Stomach smooth muscle (tissue), 2 donors: ENCODE data around the gene TUBGCP3.
A peak's percentile ranks its signal among the peaks of the same experiment; 100 is the strongest.
"Not testable (repeated sequence)": the region's sequence is repeated elsewhere in the genome, so short reads cannot be mapped to it uniquely, and the experiment has no call there.

ENCODE experiments used
- H3K27ac ChIP-seq: one replicate; pipeline ENCODE4 v1.7.0; 2013; ENCODE audit warnings: mild to moderate bottlenecking, low read length, inconsistent platforms
- H3K27me3 ChIP-seq, 2 donors: one replicate each; pipeline ENCODE4 v1.7.0; 2013; ENCODE audit warnings: low read length in 2 of 2; ENCODE audit not compliant: insufficient read depth in 2 of 2, control insufficient read depth in 1 of 2
- H3K36me3 ChIP-seq, 2 donors: one replicate each; pipeline ENCODE4 v1.7.0; 2013; ENCODE audit warnings: low read length in 2 of 2; ENCODE audit not compliant: control insufficient read depth in 2 of 2, insufficient read depth in 2 of 2
- H3K4me1 ChIP-seq: one replicate; pipeline ENCODE4 v1.7.0; 2013; ENCODE audit warnings: low read length; ENCODE audit not compliant: control insufficient read depth, insufficient read depth
- H3K4me3 ChIP-seq, 2 donors: one replicate each; pipeline ENCODE4 v1.7.0; 2013; ENCODE audit warnings: low read length in 2 of 2
- H3K9ac ChIP-seq, 2 donors: one replicate each; pipeline ENCODE4 v1.7.0; 2013; ENCODE audit warnings: low read length in 2 of 2, mild to moderate bottlenecking in 1 of 2
- H3K9me3 ChIP-seq, 2 donors: one replicate each; pipeline ENCODE4 v1.7.0; 2013; ENCODE audit warnings: low read length in 2 of 2; ENCODE audit not compliant: control insufficient read depth in 2 of 2
- donor health status: healthy.
- donor health status: Pancreatic carcinoma.

TUBGCP3 gene, protein sequence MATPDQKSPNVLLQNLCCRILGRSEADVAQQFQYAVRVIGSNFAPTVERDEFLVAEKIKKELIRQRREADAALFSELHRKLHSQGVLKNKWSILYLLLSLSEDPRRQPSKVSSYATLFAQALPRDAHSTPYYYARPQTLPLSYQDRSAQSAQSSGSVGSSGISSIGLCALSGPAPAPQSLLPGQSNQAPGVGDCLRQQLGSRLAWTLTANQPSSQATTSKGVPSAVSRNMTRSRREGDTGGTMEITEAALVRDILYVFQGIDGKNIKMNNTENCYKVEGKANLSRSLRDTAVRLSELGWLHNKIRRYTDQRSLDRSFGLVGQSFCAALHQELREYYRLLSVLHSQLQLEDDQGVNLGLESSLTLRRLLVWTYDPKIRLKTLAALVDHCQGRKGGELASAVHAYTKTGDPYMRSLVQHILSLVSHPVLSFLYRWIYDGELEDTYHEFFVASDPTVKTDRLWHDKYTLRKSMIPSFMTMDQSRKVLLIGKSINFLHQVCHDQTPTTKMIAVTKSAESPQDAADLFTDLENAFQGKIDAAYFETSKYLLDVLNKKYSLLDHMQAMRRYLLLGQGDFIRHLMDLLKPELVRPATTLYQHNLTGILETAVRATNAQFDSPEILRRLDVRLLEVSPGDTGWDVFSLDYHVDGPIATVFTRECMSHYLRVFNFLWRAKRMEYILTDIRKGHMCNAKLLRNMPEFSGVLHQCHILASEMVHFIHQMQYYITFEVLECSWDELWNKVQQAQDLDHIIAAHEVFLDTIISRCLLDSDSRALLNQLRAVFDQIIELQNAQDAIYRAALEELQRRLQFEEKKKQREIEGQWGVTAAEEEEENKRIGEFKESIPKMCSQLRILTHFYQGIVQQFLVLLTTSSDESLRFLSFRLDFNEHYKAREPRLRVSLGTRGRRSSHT

DNA sequence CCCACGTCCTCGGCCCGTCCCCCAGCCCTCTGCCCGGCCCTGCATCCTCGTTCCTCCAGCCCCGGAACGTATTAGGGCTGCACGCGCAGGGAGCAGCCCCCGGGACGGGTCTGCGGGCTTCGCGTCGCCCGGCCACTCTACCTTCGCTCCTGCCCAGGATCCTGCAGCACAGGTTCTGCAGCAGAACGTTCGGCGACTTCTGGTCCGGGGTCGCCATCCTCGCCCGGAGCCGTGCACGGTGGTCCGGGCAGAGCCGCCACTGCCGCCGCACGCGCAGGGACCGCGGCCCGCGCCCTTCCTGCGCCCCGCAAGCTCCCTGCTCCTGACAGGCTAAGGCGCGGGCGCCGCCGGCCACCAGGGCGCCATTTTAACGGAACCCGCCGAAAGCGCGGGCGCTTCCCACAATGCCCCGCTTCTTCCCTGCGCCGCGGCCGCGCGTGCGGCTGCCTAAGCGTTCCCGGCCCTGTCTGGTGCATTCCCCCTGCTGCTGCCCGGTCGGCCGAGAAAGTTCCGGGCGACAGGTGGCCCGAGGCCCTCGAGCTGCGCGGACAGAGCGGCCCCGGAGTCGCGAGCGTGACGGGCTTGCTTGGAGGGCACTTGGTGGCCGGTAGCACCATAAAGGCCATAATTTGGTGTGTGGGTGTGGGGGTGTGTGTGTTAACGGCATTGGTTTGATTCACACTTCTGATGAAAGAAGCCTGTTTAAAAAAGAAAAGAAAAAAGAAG lies at the start of gene TUBGCP3:
TUBGCP3 (minus strand) TSS at position 390 of the 726 bp plus-strand sequence; CDS start at position 217, 173 bp downstream.
- H3K4me1 ChIP-seq = peaks cover 17% of the 10 kb centered on the region
- peaks cover 0 to 2% of the 10 kb centered on the region in 2 donors for H3K36me3 ChIP-seq
- peak within 1 kb of the TSS; percentile 87 to 97 for H3K9ac ChIP-seq
- H3K9me3 ChIP-seq = no peaks in the 10 kb centered on the region
- peak within 1 kb of the TSS; percentile 90 for H3K27ac ChIP-seq
- H3K27me3 ChIP-seq = no peaks in the 10 kb centered on the region
- H3K4me3 ChIP-seq = peak within 1 kb of the TSS; percentile 71 to 95

DNA sequence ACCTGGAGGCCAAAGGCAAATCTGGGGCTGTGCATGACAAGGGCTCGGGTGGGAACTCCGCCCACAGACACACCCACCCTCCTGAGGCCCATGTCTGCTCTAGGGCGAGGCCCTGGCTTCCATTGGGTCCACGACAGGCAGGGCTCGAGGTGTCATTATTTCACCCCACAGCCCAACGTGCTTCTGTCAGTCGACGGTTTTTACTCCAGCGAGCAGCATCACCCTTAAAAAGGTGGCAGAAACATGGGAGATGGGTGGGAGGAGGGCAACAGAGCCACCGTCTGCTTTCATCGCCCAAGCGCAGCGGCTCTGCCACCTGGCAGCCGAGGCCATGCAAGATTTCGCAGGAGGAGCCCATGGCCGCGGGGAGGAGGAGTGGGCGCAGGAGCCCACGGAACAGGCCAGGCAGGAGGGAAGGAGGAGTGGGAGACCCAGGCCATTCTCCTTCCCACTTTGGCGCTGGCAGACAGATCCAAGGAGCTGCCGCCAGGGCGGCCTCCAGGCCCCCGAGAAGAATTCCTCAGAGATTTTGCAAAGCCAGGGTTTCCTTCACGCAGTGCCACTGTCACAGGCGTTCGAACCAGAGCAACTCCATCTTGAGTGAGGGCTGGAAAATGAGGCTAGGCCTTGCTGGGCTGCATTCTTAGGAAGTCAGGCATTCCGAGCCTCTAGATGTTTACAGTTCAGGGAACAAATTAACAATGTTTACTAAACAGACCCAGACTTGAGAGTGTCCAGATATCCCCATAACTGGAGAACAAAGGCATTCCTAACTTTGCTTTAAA lies 49.3 kb upstream of the TUBGCP3 start:
- H3K27ac ChIP-seq = no peak overlapping the region
- no peak overlapping the region for H3K9ac ChIP-seq
- peaks cover 5% of the 10 kb centered on the region for H3K4me1 ChIP-seq
- no peaks in the 10 kb centered on the region for H3K27me3 ChIP-seq
- H3K4me3 ChIP-seq = no peak overlapping the region
- H3K36me3 ChIP-seq = no peaks in the 10 kb centered on the region
- no peaks in the 10 kb centered on the region for H3K9me3 ChIP-seq

DNA sequence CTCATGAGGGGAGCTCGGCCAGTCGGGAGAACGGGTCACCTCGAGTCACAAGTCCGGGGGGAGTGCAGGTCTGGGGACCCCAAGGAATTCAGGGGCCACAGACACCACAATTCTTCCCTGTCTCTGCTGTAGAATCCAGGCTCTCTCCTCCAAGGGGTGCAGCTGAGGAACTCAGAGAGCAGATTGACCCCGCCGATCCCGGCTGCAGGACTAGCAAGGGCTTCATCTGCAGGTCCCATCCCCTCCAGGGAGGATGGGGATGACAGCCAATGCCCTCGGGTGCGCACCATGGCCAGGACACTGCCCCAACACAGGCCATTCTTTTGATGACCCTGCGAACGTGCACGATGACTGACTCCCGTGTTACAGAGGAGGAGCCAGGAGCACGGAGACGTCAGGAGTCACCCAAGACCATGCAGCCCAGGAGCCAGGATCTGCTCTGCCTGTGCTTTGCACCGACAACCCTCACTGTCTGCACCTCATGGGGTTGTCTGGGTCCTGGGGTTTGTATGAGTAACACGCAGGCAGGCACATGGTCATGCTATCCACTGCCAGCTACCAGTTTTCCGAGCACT lies 48.5 kb upstream of the TUBGCP3 start:
- Histone ChIP-seq H3K27me3 (no peaks in the 10 kb centered on the region), H3K9ac (no peak overlapping the region), H3K4me1 (peaks cover 5% of the 10 kb centered on the region), H3K36me3 (no peaks in the 10 kb centered on the region), H3K9me3 (no peaks in the 10 kb centered on the region), H3K27ac (no peak overlapping the region), H3K4me3 (no peak overlapping the region)

DNA sequence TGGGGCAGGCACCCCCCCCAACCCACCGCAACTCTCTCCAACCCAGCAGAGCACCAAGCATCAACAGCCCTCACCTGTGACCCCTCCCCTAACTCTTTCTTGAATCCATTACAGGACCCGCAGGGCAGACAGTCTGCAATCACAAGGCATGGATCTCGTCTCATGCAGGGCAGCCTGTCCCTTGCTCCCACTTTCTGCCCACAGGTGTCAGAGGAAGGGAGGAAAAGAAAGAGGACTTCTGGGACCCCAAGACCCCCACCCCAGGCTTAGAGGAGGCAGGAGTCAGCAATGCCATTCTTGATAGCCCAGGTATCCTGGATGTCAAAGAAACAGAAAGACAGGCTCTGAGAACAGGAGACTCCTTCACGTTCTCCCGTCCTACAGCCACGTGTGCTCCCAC lies 47.4 kb upstream of the TUBGCP3 start:
- Histone ChIP-seq H3K9ac (no peak overlapping the region), H3K36me3 (no peaks in the 10 kb centered on the region), H3K4me3 (no peak overlapping the region), H3K4me1 (peaks cover 5% of the 10 kb centered on the region), H3K27ac (no peak overlapping the region), H3K9me3 (no peaks in the 10 kb centered on the region), H3K27me3 (no peaks in the 10 kb centered on the region)

DNA sequence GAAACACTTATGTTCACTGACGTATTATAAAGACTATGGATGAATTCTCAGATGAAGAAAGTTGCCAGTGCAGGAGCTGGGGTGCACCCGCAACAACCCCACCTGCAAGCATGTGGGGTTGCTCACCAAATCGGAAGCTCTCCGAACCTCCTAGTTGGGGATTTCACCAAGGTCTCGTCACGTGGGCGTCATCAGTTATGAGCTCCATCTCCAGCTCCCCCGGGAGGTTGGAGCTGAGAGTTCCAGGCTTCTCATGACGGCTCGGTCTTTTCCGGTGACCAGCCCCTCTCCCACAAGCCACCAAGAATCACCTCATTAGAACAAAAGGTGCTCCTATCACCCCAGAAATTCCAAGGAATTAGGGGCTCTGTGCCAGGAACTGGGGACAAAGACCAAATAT lies 46.1 kb upstream of the TUBGCP3 start:
- Histone ChIP-seq H3K27ac (no peak overlapping the region), H3K4me3 (no peak overlapping the region), H3K9ac (no peak overlapping the region), H3K9me3 (no peaks in the 10 kb centered on the region), H3K36me3 (no peaks in the 10 kb centered on the region), H3K27me3 (no peaks in the 10 kb centered on the region), H3K4me1 (peaks cover 5% of the 10 kb centered on the region)

DNA sequence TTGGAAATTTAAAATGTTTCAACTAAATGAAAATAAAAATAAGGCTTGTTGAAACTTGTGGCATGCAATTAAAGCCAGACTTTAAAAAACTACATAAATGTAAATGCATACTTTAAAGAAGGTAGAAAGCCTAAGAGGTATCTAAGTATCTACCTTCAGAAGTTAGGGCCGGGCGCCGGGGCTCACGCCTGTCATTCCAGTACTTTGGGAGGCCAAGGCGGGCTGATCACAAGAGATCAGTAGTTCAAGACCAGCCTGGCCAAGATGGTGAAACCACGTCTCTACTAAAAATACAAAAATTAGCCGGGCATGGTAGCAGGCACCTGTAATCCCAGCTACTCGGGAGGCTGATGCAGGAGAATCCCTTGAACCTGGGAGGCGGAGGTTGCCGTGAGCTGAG lies 42.3 kb upstream of the TUBGCP3 start:
- not testable (repeated sequence) for H3K9ac ChIP-seq, H3K27ac ChIP-seq, H3K27me3 ChIP-seq, H3K36me3 ChIP-seq, H3K4me3 ChIP-seq, H3K4me1 ChIP-seq, H3K9me3 ChIP-seq

DNA sequence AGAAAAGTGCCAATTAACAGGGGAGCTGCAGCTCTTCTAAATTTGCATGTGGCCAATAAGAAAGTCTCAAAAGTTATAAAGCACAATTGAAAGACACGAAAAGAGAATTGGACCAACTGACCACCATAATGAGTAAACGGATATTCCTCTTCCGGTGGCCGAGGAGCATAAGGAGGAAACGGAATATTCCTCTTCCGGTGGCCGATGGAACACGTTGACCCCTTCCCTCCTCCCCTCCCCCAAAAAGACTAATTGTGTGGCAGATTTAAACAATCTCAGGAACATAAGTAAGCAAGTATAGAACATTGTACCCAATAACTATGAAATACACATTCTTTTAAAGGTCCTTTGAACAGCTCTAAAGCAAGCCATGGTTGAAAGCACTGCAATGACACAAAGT lies 41.2 kb upstream of the TUBGCP3 start:
- Histone ChIP-seq H3K27me3 (no peaks in the 10 kb centered on the region), H3K9ac (no peak overlapping the region), H3K27ac (no peak overlapping the region), H3K36me3 (no peaks in the 10 kb centered on the region), H3K4me1 (no peaks in the 10 kb centered on the region), H3K9me3 (no peaks in the 10 kb centered on the region), H3K4me3 (no peak overlapping the region)

DNA sequence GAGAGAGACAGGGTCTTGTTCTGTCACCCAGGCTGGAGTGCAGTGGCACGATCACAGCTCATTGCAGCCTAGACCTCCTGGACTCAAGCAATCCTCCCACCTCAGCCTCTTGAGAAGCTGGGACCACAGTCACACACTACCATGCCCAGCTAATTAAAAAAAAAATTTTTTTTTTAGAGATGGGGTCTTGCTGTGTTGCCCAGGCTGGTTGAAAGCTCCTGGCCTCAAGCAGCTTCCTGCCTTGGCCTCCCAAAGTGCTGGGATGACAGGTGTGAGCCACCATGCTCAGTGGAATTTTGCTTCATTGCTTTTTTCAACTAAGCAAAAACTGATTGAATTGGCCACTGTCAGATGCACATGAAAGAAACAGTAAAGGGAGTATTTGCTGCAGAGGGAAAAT lies 39.7 kb upstream of the TUBGCP3 start:
- H3K27me3 ChIP-seq, H3K4me1 ChIP-seq, H3K27ac ChIP-seq, H3K9ac ChIP-seq, H3K9me3 ChIP-seq, H3K36me3 ChIP-seq, H3K4me3 ChIP-seq: not testable (repeated sequence)

DNA sequence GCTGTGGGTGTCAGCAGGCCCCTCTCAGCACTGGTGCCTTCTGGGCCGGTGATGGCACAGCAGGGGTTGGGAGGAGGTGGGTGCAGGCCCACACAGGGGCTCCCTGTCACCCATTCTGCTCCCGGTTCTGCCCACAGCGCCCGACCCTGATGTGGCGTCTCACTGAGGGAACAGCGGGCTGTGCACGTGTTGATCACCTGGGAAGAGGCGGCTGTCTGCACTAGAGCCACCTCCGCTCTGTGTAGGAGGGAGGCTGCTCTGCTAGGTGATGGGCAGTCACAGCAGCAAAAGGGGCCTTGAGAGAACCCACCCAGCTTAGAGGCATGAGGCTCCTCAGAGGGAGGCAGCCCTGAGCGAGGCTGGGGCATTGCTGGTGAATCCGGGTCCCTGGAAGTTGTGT lies 39.2 kb upstream of the TUBGCP3 start:
- Histone ChIP-seq H3K4me3 (no peak overlapping the region), H3K9me3 (no peaks in the 10 kb centered on the region), H3K36me3 (no peaks in the 10 kb centered on the region), H3K27ac (no peak overlapping the region), H3K9ac (no peak overlapping the region), H3K27me3 (no peaks in the 10 kb centered on the region), H3K4me1 (no peaks in the 10 kb centered on the region)

DNA sequence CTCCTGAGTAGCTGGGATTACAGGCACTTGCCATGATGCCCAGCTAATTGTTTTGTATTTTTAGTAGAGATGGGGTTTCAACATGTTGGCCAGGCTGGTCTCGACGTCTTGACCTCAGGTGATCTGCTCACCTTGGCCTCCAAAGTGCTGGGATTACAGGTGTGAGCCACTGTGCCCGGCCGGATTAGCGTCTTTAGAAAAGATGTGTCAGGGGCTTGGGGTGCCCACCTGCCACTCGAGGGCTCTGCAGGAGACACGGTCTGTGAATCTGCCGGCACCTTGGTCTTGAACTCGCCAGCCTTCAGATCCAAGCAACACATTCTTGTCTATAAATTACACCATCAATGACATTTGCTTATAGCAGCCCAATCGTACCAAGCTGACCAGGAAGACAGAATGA lies 38.8 kb upstream of the TUBGCP3 start:
- Histone ChIP-seq H3K27ac (no peak overlapping the region), H3K4me3 (no peak overlapping the region), H3K9ac (no peak overlapping the region), H3K9me3 (no peaks in the 10 kb centered on the region), H3K36me3 (no peaks in the 10 kb centered on the region), H3K4me1 (no peaks in the 10 kb centered on the region), H3K27me3 (no peaks in the 10 kb centered on the region)
